Gastroesophageal sphincter (tissue), 3 donors: ENCODE data around the gene ITGA3.

Experiments used
- EP300 ChIP-seq: sonication (generic); formaldehyde crosslinking; IDR thresholded peaks from one replicate; pipeline ENCODE4 v1.6.1; 2017; ENCODE audit warnings: antibody characterized with exemption, mild to moderate bottlenecking
- POLR2A ChIP-seq, 2 donors: fragments of 450-650 bp; IDR thresholded peaks; one replicate each; pipeline ENCODE4 v1.6.1; 2017; ENCODE audit warnings: antibody characterized with exemption in 2 of 2, mild to moderate bottlenecking in 2 of 2, moderate library complexity in 1 of 2
- POLR2AphosphoS5 ChIP-seq: sonication (generic); formaldehyde crosslinking; IDR thresholded peaks from one replicate; pipeline ENCODE4 v1.6.1; 2017; ENCODE audit warnings: antibody characterized with exemption
- TF ChIP-seq, protein P1 (sequence below), 4 experiments: fragments of 200-600 bp in 2 of 4; fragments of 450-650 bp in 2 of 4; sonication (generic) in 1 of 4; IDR thresholded peaks; one replicate each; pipeline ENCODE4 v1.5.1; 2017 to 2019; ENCODE audit warnings: antibody characterized with exemption in 4 of 4, mild to moderate bottlenecking in 2 of 4, moderate library complexity in 2 of 4

DNA sequence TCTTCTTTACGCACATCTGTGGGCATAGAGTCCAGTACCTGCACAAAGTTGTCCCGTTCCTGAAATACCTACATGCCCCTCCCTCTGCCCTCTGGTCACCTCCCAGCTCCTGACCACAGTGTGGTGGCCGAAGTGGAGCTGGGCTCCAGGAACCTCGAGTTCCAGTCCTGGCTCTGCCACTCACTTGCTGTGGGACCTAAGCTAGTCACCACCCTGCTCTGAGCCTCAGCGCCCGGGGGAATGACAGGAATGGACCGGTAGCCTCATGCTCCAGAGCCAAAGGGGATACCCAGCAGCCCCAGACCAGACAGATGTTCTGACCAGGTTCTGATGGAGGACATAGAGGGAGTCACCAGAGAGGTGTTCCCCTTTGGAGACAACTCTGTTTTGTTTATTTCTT, 26.7 kb upstream of the ITGA3 start:
- TF ChIP-seq, protein P1, sequence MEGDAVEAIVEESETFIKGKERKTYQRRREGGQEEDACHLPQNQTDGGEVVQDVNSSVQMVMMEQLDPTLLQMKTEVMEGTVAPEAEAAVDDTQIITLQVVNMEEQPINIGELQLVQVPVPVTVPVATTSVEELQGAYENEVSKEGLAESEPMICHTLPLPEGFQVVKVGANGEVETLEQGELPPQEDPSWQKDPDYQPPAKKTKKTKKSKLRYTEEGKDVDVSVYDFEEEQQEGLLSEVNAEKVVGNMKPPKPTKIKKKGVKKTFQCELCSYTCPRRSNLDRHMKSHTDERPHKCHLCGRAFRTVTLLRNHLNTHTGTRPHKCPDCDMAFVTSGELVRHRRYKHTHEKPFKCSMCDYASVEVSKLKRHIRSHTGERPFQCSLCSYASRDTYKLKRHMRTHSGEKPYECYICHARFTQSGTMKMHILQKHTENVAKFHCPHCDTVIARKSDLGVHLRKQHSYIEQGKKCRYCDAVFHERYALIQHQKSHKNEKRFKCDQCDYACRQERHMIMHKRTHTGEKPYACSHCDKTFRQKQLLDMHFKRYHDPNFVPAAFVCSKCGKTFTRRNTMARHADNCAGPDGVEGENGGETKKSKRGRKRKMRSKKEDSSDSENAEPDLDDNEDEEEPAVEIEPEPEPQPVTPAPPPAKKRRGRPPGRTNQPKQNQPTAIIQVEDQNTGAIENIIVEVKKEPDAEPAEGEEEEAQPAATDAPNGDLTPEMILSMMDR (IDR thresholded peaks at IDR 0.05), result no peak
- TF ChIP-seq POLR2A (IDR thresholded peaks at IDR 0.05) (no peak), POLR2AphosphoS5 (no peak), EP300 (no peak)
